Mononuclear cell (primary cell): Measurements from ENCODE around the gene EPHA2. TPM values are rescaled to one million over a fixed set of nuclear protein-coding genes. Genes with fewer than 3 reads are reported as not detected.

Source experiments
- H3K27me3 ChIP-seq: 2 replicates; pipeline ENCODE4 v1.6.0; 2011; ENCODE audit warnings: low read length, control low read depth; ENCODE audit not compliant: insufficient read depth
- H3K4me1 ChIP-seq: 2 replicates; pipeline ENCODE4 v1.5.1; 2011; ENCODE audit warnings: mild to moderate bottlenecking, low read length, control low read depth; ENCODE audit not compliant: insufficient read depth
- H3K4me3 ChIP-seq: 2 replicates; pipeline ENCODE4 v1.5.1; 2011; ENCODE audit warnings: mild to moderate bottlenecking, low read length, moderate library complexity
- H3K9me3 ChIP-seq: 2 replicates; pipeline ENCODE4 v1.5.1; 2011; ENCODE audit warnings: low read depth, mild to moderate bottlenecking, control low read depth, low read length
- total RNA-seq: library from RNA; depleted of rRNA; stranded (reverse); fragments of >200 nt; gene quantifications from one replicate; pipeline ENCODE4 v1.2.3, GENCODE V29; 2012

Gene EPHA2
- total RNA-seq, 1 donor = 0.63 TPM

- Histone ChIP-seq H3K9me3 (no peaks in the 10 kb centered on the region), H3K4me3 (no peak overlapping the region), H3K4me1 (no peaks in the 10 kb centered on the region), H3K27me3 (no peaks in the 10 kb centered on the region)
Observed at GRCh38 chr1:16099412-16099811, 56.5 kb downstream of the EPHA2 start.

- Histone ChIP-seq H3K4me3 (no peak overlapping the region), H3K9me3 (no peaks in the 10 kb centered on the region), H3K4me1 (no peaks in the 10 kb centered on the region), H3K27me3 (no peaks in the 10 kb centered on the region)
Observed at GRCh38 chr1:16095447-16095846, 60.4 kb downstream of the EPHA2 start.

- H3K4me1 ChIP-seq = no peaks in the 10 kb centered on the region
- no peaks in the 10 kb centered on the region for H3K9me3 ChIP-seq
Observed at GRCh38 chr1:16094453-16095158, 61.3 kb downstream of the EPHA2 start.

GRCh38 chr1:16093611-16094010, 62.3 kb downstream of the EPHA2 start:
- no peaks in the 10 kb centered on the region for H3K9me3 ChIP-seq
- no peaks in the 10 kb centered on the region for H3K4me1 ChIP-seq
- H3K27me3 ChIP-seq = no peaks in the 10 kb centered on the region
- H3K4me3 ChIP-seq = no peak overlapping the region

More at GRCh38 chr1:16094453-16095158, 61.3 kb downstream of the EPHA2 start:
- no peaks in the 10 kb centered on the region for H3K27me3 ChIP-seq
- H3K4me3 ChIP-seq = no peak overlapping the region

- no peak overlapping the region for H3K4me3 ChIP-seq
- H3K4me1 ChIP-seq = no peaks in the 10 kb centered on the region
- no peaks in the 10 kb centered on the region for H3K27me3 ChIP-seq
- no peaks in the 10 kb centered on the region for H3K9me3 ChIP-seq
Observed at GRCh38 chr1:16092923-16093511, 62.9 kb downstream of the EPHA2 start.

- no peaks in the 10 kb centered on the region for H3K27me3 ChIP-seq
- no peaks in the 10 kb centered on the region for H3K9me3 ChIP-seq
- H3K4me3 ChIP-seq = no peak overlapping the region
- no peaks in the 10 kb centered on the region for H3K4me1 ChIP-seq
Observed at GRCh38 chr1:16092097-16092922, 63.6 kb downstream of the EPHA2 start.

- H3K4me1 ChIP-seq = no peaks in the 10 kb centered on the region
- H3K4me3 ChIP-seq = no peak overlapping the region
- no peaks in the 10 kb centered on the region for H3K27me3 ChIP-seq
- no peaks in the 10 kb centered on the region for H3K9me3 ChIP-seq
Observed at GRCh38 chr1:16091296-16091695, 64.6 kb downstream of the EPHA2 start.

- H3K27me3 ChIP-seq = no peaks in the 10 kb centered on the region
- H3K4me1 ChIP-seq = no peaks in the 10 kb centered on the region
- no peak overlapping the region for H3K4me3 ChIP-seq
- H3K9me3 ChIP-seq = no peaks in the 10 kb centered on the region
Observed at GRCh38 chr1:16090076-16090826, 65.6 kb downstream of the EPHA2 start.

- H3K4me3 ChIP-seq = no peak overlapping the region
- no peaks in the 10 kb centered on the region for H3K9me3 ChIP-seq
- H3K4me1 ChIP-seq = no peaks in the 10 kb centered on the region
- H3K27me3 ChIP-seq = no peaks in the 10 kb centered on the region
Observed at GRCh38 chr1:16088996-16089395, 66.9 kb downstream of the EPHA2 start.

- Histone ChIP-seq H3K4me1 (no peaks in the 10 kb centered on the region), H3K4me3 (no peak overlapping the region), H3K27me3 (no peaks in the 10 kb centered on the region), H3K9me3 (no peaks in the 10 kb centered on the region)
Observed at GRCh38 chr1:16088351-16088911, 67.4 kb downstream of the EPHA2 start.

GRCh38 chr1:16087733-16088132, 68.1 kb downstream of the EPHA2 start:
- H3K4me1 ChIP-seq = no peaks in the 10 kb centered on the region
- no peaks in the 10 kb centered on the region for H3K9me3 ChIP-seq
- no peak overlapping the region for H3K4me3 ChIP-seq
- no peaks in the 10 kb centered on the region for H3K27me3 ChIP-seq

GRCh38 chr1:16085522-16085921, 70.3 kb downstream of the EPHA2 start:
- no peaks in the 10 kb centered on the region for H3K4me1 ChIP-seq
- no peaks in the 10 kb centered on the region for H3K9me3 ChIP-seq
- H3K4me3 ChIP-seq = no peak overlapping the region
- H3K27me3 ChIP-seq = no peaks in the 10 kb centered on the region

GRCh38 chr1:16083486-16083885, 72.4 kb downstream of the EPHA2 start:
- Histone ChIP-seq H3K4me1 (peaks cover 4% of the 10 kb centered on the region), H3K9me3 (no peaks in the 10 kb centered on the region), H3K27me3 (no peaks in the 10 kb centered on the region), H3K4me3 (no peak overlapping the region)

GRCh38 chr1:16082283-16083038, 73.4 kb downstream of the EPHA2 start:
- Histone ChIP-seq H3K9me3 (no peaks in the 10 kb centered on the region), H3K4me1 (peaks cover 4% of the 10 kb centered on the region), H3K27me3 (no peaks in the 10 kb centered on the region), H3K4me3 (no peak overlapping the region)
